DOHH2 (cell line): ENCODE data around the gene PSMD3.

Experiments
- CTCF ChIP-seq: fragments of 200-600 bp; sonication (generic); IDR thresholded peaks from one replicate; pipeline ENCODE4 v1.5.1; 2014; ENCODE audit warnings: antibody characterized with exemption, mild to moderate bottlenecking, low read depth, low read length; ENCODE audit not compliant: poor library complexity, severe bottlenecking
- EZH2phosphoT487 ChIP-seq: fragments of 200-600 bp; sonication (generic); IDR thresholded peaks from 2 replicates; pipeline ENCODE4 v1.6.1; 2017; ENCODE audit warnings: borderline replicate concordance, mild to moderate bottlenecking, antibody characterized with exemption, low read length, moderate library complexity, mixed read lengths

GRCh38 chr17:39955726-39956225, 24.8 kb upstream of the PSMD3 start:
- TF ChIP-seq CTCF (no peak), EZH2phosphoT487 (no peak)
